Stomach (tissue), 9 donors: ENCODE data around the gene LMO3. TPM values are rescaled to one million over a fixed set of nuclear protein-coding genes. Genes with fewer than 3 reads are reported as not detected.
A peak's percentile ranks its signal among the peaks of the same experiment; 100 is the strongest.

Source experiments
- DNase-seq, 2 donors: peaks; one replicate each; pipeline versions ENCODE4 v3.0.0 to v3.0.0-alpha.2; 2013 to 2019
- H3K27ac ChIP-seq, 5 donors: fragments of 200-600 bp in 4 of 5; sonication (generic) in 4 of 5; one replicate each; pipeline ENCODE4 v1.5.1; 2013 to 2019; ENCODE audit warnings: mild to moderate bottlenecking in 1 of 5, moderate library complexity in 1 of 5
- H3K27me3 ChIP-seq, 3 donors: fragments of 200-600 bp; sonication (generic); one replicate each; pipeline ENCODE4 v1.5.1; 2017 to 2019; ENCODE audit warnings: mixed run types in 1 of 3
- H3K36me3 ChIP-seq, 4 donors: fragments of 200-600 bp; sonication (generic); 1 replicate in 3 of 4; 2 replicates in 1 of 4; pipeline ENCODE4 v1.5.1; 2016 to 2019
- H3K4me1 ChIP-seq, 4 donors: fragments of 200-600 bp; sonication (generic); one replicate each; pipeline ENCODE4 v1.5.1; 2016 to 2019
- H3K4me3 ChIP-seq, 4 donors: fragments of 200-600 bp; sonication (generic) in 3 of 4; one replicate each; pipeline ENCODE4 v1.5.1; 2016 to 2019; ENCODE audit warnings: mild to moderate bottlenecking in 1 of 4
- H3K9me3 ChIP-seq, 4 donors: fragments of 200-600 bp; sonication (generic); one replicate each; pipeline ENCODE4 v1.5.1; 2016 to 2019
- EP300 ChIP-seq: sonication (generic); formaldehyde crosslinking; IDR thresholded peaks from one replicate; pipeline ENCODE4 v1.6.1; 2017; ENCODE audit warnings: antibody characterized with exemption
- POLR2A ChIP-seq, 4 donors: fragments of 450-650 bp; IDR thresholded peaks; one replicate each; pipeline ENCODE4 v1.6.1; 2016; ENCODE audit warnings: antibody characterized with exemption in 4 of 4, control low read depth in 2 of 4, mild to moderate bottlenecking in 1 of 4, moderate library complexity in 1 of 4
- POLR2AphosphoS5 ChIP-seq, 3 donors: sonication (generic); formaldehyde crosslinking; IDR thresholded peaks; one replicate each; pipeline ENCODE4 v1.6.1; 2016; ENCODE audit warnings: antibody characterized with exemption in 3 of 3
- WGBS, 5 donors: extraction: QIAGEN DNeasy Blood & Tissue Kit in 3 of 5; methylation state at CpG; one replicate each; pipeline versions ENCODE4 v1.1.5 to v1.1.7; 2013 to 2018; 5-methylcytosine and 5-hydroxymethylcytosine counted together
- intact Hi-C: fragments of 100-400 bp; cut with DNase I; formaldehyde crosslinking; loops from one replicate; pipeline ENCODE4 v1.15.1; 2023; ENCODE audit warnings: low total_unique reads
- polyA plus RNA-seq, 3 donors: library from polyadenylated mRNA; stranded (reverse); fragments of 200-250 nt; gene quantifications; one replicate each; pipeline ENCODE4 v1.2.3, GENCODE V29; 2013
- total RNA-seq, 5 donors: library from RNA; depleted of rRNA; stranded (reverse); fragments of >200 nt; gene quantifications; one replicate each; pipeline versions ENCODE4 v1.1.0 to v1.2.3, GENCODE V29; 2014 to 2016
- TF ChIP-seq, protein P1 (sequence below), 7 experiments: fragments of 450-650 bp in 4 of 7; fragments of 200-600 bp in 3 of 7; sonication (generic) in 3 of 7; IDR thresholded peaks; one replicate each; pipeline ENCODE4 v1.5.1; 2016 to 2019; ENCODE audit warnings: antibody characterized with exemption in 7 of 7, control low read depth in 2 of 7, mild to moderate bottlenecking in 1 of 7
- donor health status: healthy with polysubstance abuse.
- donor health status: Bipolar disorder and iron deficiency.
- donor health status: healthy.

The LMO3 gene
- total and polyA plus RNA-seq, 8 donors: 0.37 to 58.0 (median 1.5) TPM

DNA sequence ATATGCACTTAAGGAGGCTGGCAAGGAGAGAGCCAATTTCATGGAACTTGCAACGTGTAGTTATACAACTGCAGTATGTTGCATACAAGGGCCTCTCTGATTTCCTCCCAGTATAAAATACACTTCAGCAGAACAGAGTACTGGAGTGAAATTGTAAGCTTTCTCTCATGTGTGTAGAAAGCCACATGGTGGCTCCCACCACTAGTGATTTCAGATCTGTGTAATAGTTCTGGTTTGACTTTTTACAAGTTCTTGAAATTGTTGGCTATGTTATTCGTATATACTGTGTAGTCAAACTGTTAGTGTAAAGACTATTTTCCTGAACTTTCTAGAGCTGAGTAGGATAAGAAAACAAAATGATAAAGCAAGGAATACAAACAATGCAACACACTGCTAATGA lies 16.4 kb upstream of the LMO3 start:
- no peaks in the 10 kb centered on the region for H3K4me1 ChIP-seq
- DNase-seq: no peak
- WGBS, 5 donors: 23 to 51% (median 33%) methylated on average over 2 of the region's 2 CpGs
- H3K36me3 ChIP-seq: no peaks in the 10 kb centered on the region
- TF ChIP-seq POLR2A (IDR thresholded peaks at IDR 0.05): no peak
- TF ChIP-seq, protein P1, sequence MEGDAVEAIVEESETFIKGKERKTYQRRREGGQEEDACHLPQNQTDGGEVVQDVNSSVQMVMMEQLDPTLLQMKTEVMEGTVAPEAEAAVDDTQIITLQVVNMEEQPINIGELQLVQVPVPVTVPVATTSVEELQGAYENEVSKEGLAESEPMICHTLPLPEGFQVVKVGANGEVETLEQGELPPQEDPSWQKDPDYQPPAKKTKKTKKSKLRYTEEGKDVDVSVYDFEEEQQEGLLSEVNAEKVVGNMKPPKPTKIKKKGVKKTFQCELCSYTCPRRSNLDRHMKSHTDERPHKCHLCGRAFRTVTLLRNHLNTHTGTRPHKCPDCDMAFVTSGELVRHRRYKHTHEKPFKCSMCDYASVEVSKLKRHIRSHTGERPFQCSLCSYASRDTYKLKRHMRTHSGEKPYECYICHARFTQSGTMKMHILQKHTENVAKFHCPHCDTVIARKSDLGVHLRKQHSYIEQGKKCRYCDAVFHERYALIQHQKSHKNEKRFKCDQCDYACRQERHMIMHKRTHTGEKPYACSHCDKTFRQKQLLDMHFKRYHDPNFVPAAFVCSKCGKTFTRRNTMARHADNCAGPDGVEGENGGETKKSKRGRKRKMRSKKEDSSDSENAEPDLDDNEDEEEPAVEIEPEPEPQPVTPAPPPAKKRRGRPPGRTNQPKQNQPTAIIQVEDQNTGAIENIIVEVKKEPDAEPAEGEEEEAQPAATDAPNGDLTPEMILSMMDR (IDR thresholded peaks at IDR 0.05): no peak
- TF ChIP-seq POLR2AphosphoS5 (IDR thresholded peaks at IDR 0.05): no peak
- no peak for TF ChIP-seq EP300
- H3K4me3 ChIP-seq: no peak overlapping the region
- H3K27ac ChIP-seq: no peak overlapping the region
- intact Hi-C loops: no loop called here
- H3K27me3 ChIP-seq: no peaks in the 10 kb centered on the region
- H3K9me3 ChIP-seq: peaks cover 0 to 10% (median 4%) of the 10 kb centered on the region in 4 donors

DNA sequence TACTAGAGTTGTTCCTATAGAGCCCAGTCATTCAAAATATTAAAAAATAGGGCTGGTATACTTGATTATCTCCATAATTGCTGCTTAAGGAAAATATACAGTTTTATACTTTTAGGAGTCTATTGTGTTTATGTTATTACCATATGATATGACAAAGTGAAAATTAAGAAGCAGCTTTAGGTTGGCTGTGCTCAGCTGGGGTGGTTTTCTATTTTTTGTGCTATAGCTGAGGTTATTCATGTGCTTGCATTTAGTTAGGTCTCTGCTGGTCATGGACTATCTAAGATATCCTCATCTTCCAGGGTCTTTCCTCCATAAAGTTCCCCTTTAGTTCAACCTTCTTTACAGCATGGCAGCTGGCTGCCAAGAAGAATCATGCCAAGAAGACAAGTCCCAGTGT lies 13.6 kb upstream of the LMO3 start:
- TF ChIP-seq, protein P1 (IDR thresholded peaks at IDR 0.05): no peak
- TF ChIP-seq POLR2A (IDR thresholded peaks at IDR 0.05): no peak
- Histone ChIP-seq H3K27me3 (no peaks in the 10 kb centered on the region), H3K4me3 (no peak overlapping the region), H3K9me3 (peaks cover 0 to 10% (median 4%) of the 10 kb centered on the region in 4 donors), H3K36me3 (no peaks in the 10 kb centered on the region), H3K27ac (no peak overlapping the region), H3K4me1 (no peaks in the 10 kb centered on the region)
- intact Hi-C loops: no loop called here
- DNase-seq: no peak

DNA sequence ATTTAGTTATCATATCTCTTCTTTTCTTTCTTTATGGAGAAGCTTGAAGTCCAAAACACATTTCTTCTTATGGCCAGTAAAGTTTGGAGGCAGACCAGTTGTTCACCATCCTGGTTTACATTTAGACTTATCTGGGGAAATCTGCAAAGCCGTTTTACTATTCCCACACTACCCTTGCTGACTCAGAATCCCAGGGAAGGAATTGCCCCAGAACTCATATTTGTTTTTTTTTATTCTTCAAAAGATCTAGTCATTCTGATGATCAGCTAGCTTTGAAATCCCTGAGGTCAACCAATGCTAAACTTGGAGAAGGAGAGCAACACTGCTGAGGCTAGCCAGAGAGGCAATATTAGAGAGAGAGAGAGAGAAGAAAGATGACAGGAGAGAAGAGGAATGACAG lies 12.3 kb upstream of the LMO3 start:
- TF ChIP-seq EP300 (no peak), POLR2A (IDR thresholded peaks at IDR 0.05) (no peak), POLR2AphosphoS5 (IDR thresholded peaks at IDR 0.05) (no peak)
- TF ChIP-seq, protein P1 (IDR thresholded peaks at IDR 0.05): no peak
- intact Hi-C loops: no loop called here
- no peak for DNase-seq
- Histone ChIP-seq H3K4me1 (no peaks in the 10 kb centered on the region), H3K4me3 (no peak overlapping the region), H3K27ac (no peak overlapping the region), H3K36me3 (no peaks in the 10 kb centered on the region), H3K27me3 (no peaks in the 10 kb centered on the region), H3K9me3 (peaks cover 0 to 10% (median 4%) of the 10 kb centered on the region in 4 donors)
- 51 to 70% (median 59%) methylated on average over 1 of the region's 1 CpG for WGBS, 5 donors

DNA sequence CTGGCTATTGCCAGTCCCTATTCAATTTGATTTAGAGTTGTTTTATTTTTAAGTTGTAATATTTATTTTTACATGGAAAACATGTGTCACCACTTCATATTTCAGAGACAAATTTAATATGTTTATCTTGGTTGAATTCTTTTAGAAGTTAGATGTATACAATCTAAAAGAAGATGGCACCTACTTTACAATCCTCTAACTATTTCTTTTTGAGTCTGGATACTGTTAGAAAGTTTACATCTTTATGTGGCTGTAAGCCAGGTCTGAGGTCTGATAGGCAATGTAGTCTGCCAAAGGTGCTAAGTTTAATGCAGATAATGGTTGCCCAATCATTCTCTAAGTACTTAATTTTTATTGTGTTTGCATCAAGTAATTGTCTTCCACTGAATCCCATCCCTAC lies 7.2 kb upstream of the LMO3 start:
- TF ChIP-seq EP300 (no peak), POLR2A (IDR thresholded peaks at IDR 0.05) (no peak), POLR2AphosphoS5 (IDR thresholded peaks at IDR 0.05) (no peak)
- TF ChIP-seq, protein P1 (IDR thresholded peaks at IDR 0.05): no peak
- peaks cover 4 to 22% (median 5%) of the 10 kb centered on the region in 4 donors for H3K4me1 ChIP-seq
- H3K4me3 ChIP-seq: no peak overlapping the region
- no peaks in the 10 kb centered on the region for H3K9me3 ChIP-seq
- no peak for DNase-seq
- intact Hi-C loops: no loop called here
- H3K27ac ChIP-seq: no peak overlapping the region
- H3K27me3 ChIP-seq: peaks cover 0 to 13% (median 0%) of the 10 kb centered on the region in 3 donors
- H3K36me3 ChIP-seq: no peaks in the 10 kb centered on the region

DNA sequence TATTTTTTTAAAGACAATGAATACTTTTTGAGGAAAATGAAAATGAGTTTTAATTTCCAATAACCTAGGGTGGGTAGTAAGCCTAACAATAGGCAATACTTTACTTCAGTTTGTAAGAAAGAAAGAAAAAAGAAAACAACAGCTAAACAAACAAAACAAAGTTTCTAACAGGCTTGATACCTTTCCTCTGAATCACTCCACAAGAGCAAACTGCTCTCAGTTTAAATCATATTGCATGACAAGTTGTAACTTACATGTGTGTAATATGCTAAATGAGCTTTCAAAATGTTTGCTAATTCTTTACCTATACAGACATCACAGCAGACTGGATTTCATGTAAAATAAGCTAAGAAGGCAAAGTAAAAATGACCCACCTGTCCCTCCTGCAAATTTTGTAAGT lies 6.7 kb upstream of the LMO3 start:
- DNase-seq: no peak
- Histone ChIP-seq H3K27ac (peak overlapping the region in 1 of 5 donors; percentile 0), H3K4me3 (no peak overlapping the region), H3K9me3 (no peaks in the 10 kb centered on the region), H3K36me3 (no peaks in the 10 kb centered on the region), H3K27me3 (peaks cover 0 to 16% (median 4%) of the 10 kb centered on the region in 3 donors), H3K4me1 (peaks cover 4 to 22% (median 5%) of the 10 kb centered on the region in 4 donors)
- TF ChIP-seq, protein P1 (IDR thresholded peaks at IDR 0.05): no peak
- TF ChIP-seq POLR2AphosphoS5 (IDR thresholded peaks at IDR 0.05) (no peak), EP300 (no peak), POLR2A (IDR thresholded peaks at IDR 0.05) (no peak)
- intact Hi-C loops: no loop called here
